NCI-H2196 treated with DMSO at 0.1 percent for 48 hours (cell line): ENCODE measurements around the gene TESK1.
A peak's percentile ranks its signal among the peaks of the same experiment; 100 is the strongest.

Source experiments
- DNase-seq: peaks from one replicate; lab custom pipeline; 2025; ENCODE audit not compliant: unreplicated experiment; lab: John Stamatoyannopoulos, UW

Gene TESK1

GRCh38 chr9:35604578-35605350, at the start of gene TESK1:
Gene TESK1, plus strand, starts transcription at chr9:35605262. Its CDS starts 358 bp downstream, at chr9:35605620.
- DNase-seq = peak; percentile 80

GRCh38 chr9:35555881-35556280, 49.2 kb upstream of the TESK1 start:
- DNase-seq = no peak

GRCh38 chr9:35556776-35557175, 48.3 kb upstream of the TESK1 start:
- DNase-seq = no peak

GRCh38 chr9:35557320-35557719, 47.7 kb upstream of the TESK1 start:
- no peak for DNase-seq

- DNase-seq = no peak
These were observed 46.9 kb upstream of the TESK1 start for GRCh38 chr9:35558185-35558584.

- no peak for DNase-seq
These were observed 45.1 kb upstream of the TESK1 start for GRCh38 chr9:35559792-35560530.

- DNase-seq = no peak
These were observed 44.3 kb upstream of the TESK1 start for GRCh38 chr9:35560625-35561337.

- no peak for DNase-seq
These were observed 43.4 kb upstream of the TESK1 start for GRCh38 chr9:35561468-35562261.

GRCh38 chr9:35562895-35563780, 41.9 kb upstream of the TESK1 start:
- DNase-seq = no peak

- DNase-seq = no peak
These were observed 41.3 kb upstream of the TESK1 start for GRCh38 chr9:35563791-35564197.

GRCh38 chr9:35564658-35565061, 40.4 kb upstream of the TESK1 start:
- no peak for DNase-seq

GRCh38 chr9:35566417-35566816, 38.6 kb upstream of the TESK1 start:
- no peak for DNase-seq

- DNase-seq = no peak
These were observed 36.9 kb upstream of the TESK1 start for GRCh38 chr9:35568196-35568595.

GRCh38 chr9:35569206-35569605, 35.9 kb upstream of the TESK1 start:
- no peak for DNase-seq

GRCh38 chr9:35570709-35571504, 34.2 kb upstream of the TESK1 start:
- no peak for DNase-seq

GRCh38 chr9:35574578-35575122, 30.4 kb upstream of the TESK1 start:
- DNase-seq = no peak

- no peak for DNase-seq
These were observed 29.6 kb upstream of the TESK1 start for GRCh38 chr9:35575478-35575877.

GRCh38 chr9:35577486-35577885, 27.6 kb upstream of the TESK1 start:
- no peak for DNase-seq

GRCh38 chr9:35579130-35579529, 25.9 kb upstream of the TESK1 start:
- DNase-seq = no peak
